AG08396 (cell line): Measurements from ENCODE around the gene RAN.
A peak's percentile ranks its signal among the peaks of the same experiment; 100 is the strongest.
"Not testable (repeated sequence)": the region's sequence is repeated elsewhere in the genome, so short reads cannot be mapped to it uniquely, and the experiment has no call there.

Source experiments
- DNase-seq: peaks from one replicate; pipeline ENCODE4 v3.0.0; 2012; ENCODE audit warnings: low spot score, mixed read lengths

RAN gene

DNA sequence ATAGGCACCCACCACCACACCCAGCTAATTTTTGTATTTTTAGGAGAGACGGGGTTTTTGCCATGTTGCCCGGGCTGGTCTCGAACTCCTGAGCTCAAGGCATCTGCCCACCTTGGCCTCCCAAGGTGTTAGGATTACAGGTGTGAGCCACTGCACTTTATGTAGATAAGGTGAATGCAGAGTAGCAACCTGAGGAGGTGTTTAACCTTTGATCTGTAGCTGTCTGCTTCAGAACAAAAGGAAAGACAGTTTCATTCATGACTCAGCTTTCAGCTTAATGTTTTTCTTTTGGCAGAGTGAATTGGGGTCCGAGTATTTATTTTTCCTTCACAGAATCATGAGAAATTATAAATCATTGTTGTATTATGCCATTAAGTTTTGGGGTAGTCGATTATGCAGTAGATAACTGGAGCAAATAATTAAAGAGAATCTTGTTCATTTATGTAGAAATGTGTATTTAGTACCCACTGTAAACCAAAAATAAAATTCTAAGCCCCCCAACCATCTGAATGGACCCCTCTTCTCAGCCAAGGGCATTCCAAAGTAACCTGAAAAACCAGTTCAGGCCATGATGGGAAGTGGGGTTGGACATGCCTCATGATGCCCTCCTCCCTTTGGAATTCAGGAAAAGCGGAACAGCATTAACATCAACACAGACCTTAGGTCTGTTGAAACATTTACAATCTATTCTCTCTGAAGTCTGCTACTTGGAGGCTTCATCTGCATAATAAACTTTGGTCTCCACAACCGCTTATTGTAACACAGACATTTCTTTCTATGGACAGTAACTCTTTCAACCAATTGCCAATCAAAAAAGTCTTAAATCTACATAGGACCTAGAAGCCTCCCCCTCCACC, 22.1 kb upstream of the RAN start:
- DNase-seq: no peak

DNA sequence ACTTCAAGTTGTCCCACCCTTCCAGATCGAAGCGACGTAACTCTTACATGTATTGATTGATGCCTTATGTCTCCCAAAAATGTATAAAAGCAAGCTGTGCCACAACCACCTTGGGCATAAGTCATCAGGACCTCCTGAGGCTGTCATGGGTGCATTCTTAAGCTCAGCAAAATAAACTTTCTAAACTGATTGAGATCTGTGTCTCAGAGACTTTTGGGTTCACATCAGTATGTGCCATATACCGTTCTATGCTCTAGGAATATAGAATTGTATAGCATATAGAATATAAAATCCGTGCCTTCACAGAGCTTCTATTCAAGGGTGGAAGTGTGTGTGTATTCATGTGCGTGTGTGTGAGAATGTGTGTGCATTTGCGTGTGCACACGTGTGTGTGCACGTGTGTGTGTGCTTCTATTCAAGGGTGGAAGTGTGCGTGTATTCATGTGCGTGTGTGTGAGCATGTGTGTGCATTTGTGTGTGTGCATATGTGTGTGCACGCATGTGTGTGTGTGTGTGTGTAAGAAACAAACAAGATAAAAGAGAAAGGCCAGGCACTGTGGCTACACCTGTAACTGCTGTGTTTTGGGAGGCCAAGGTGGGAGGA, 21.3 kb upstream of the RAN start:
- DNase-seq: no peak

DNA sequence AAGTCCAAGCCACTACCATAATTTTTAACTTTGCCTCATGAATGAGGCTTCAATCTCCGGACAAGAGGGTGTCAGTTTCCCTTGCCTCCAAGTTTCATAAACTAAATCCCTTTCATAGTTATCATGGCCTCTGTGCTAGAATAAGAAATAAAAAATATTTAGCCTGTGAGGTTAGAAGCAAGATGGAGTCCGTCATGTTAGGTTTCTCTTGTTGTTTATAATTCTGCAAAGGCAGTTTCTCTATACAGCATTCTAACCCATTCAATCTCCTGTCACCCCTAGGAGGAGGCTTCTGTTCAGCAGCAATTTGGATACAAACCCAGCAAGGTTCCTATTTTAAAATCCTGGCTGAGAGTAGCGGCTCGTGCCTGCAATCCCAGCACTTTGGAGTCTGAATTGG, 15.8 kb upstream of the RAN start:
- no peak for DNase-seq

DNA sequence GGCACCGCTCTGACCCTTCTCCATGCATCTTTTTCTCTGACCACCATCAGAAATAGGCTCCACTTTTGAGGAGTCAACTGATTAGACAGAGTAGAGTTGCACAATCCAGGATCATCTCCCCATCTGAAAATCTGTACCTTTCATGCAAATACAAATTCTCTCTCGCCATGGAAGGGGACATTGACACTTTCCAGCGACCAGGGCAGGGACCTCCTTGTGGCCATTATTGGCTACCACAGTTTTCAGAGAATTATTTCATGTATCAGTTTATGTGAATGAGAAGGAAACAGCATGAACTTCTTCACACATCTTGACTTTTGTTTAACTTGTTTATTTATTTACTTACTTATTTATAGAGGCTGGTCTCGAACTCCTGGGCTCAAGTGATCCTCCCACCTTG, 13.8 kb upstream of the RAN start:
- no peak for DNase-seq

DNA sequence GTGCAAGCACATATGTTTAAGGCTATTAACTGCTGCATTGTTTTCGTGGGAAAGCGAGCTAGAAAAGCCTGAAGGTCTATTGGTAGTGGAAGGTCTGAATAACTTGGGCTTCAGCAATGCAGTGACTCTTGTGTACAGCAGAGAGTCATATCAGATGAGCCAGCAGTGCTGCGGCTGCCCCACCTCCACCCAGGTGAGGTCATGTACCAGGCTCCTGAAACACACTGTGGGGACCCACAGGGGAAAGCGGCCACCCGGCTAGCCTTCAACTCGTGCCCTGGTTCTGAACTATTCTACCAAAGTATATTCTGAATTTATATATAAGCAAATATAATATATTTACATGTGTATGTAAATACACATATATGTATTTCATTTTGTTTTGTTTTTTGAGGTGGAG, 12.7 kb upstream of the RAN start:
- no peak for DNase-seq

DNA sequence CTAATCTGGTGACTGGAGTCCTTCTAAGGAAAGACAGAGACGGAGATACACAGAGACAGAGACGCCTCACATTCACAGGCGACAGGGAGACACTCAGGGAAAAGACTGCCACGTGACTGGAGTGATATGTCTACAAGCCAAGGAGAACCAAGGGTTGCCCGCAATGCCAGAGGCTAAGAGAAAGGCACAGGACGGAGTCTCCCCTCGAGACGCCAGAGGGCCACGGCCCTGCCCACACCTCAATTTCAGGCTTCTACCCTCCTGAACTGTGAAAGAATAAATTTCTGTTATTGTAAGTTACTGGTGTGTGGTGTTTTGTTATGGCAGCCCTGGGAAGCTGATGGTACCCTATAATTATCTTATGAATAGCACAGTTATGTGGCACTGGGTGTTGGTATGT, 11.6 kb upstream of the RAN start:
- DNase-seq: no peak

DNA sequence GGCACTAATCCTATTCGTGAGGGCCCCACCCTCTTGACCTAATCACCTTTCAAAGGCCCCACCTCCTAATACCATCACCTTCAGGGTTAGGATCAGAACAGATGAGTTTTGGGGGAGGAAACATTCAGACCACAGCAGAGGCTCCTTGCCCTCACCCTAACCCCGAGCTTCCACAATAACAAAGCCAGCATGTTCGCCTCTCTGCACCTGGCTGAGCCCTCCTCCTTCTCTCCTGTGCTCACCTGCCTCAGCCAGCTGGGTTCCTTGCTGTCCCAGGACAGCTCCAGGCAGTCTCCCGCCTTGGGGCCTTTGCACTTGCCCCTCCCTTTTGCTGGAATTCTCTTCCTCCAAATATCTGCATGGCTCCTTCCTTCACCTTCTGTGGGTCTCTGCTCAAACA, 9.7 kb upstream of the RAN start:
- no peak for DNase-seq

DNA sequence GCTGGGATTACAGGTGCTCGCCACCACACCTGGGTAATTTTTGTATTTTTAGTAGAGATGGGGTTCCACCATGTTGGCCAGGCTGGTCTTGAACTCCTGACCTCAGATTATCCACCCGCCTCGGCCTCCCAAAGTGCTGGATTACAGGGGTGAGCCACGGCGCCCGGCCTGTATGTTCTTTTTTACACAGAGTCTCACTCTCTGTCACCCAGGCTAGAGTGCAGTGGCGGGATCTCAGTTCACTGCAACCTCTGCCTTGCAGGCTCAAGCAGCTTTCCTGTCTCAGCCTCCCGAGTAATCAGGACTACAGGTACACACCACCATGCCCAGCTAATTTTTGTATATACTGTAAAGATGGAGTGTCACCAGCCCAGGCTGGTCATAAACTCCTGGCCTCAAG, 9.1 kb upstream of the RAN start:
- not testable (repeated sequence) for DNase-seq

DNA sequence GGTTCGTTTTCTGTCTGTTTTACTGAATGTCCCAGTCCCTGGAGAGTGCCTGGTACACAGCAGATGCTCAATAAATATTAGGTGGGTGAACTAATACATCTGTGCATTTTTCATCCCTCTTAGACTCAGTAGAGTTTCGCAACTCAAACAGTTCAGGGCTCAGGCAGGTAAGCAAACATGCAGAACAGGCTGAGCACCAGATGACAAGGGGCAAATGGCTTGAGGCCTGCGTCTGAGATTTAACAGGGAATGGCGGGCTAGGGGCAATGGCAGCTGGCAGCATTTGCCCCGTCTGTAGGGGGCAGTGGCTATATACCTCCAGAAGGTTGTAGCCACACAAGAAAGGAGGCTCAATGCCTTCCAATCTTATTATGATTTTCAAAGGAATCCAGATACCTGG, 8.6 kb upstream of the RAN start:
- DNase-seq: no peak

DNA sequence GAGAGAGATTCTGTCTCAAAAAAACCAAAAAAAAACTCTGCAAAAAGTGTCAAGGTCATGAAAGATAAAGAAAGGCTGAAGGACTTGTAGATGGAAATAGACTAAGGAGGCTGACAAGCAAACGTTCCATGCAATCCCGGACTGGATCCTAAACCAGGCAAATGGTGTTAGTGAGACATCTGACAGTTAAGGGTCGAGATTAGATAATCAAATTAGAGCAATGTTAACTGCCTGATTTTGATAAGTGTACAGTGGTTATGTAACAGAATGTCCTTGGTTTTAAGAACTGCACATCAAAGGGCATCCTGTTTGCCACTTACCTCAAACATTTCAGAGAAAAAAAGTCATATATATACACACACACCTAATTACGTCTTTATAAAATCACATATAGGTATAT, 3.5 kb upstream of the RAN start:
- no peak for DNase-seq

DNA sequence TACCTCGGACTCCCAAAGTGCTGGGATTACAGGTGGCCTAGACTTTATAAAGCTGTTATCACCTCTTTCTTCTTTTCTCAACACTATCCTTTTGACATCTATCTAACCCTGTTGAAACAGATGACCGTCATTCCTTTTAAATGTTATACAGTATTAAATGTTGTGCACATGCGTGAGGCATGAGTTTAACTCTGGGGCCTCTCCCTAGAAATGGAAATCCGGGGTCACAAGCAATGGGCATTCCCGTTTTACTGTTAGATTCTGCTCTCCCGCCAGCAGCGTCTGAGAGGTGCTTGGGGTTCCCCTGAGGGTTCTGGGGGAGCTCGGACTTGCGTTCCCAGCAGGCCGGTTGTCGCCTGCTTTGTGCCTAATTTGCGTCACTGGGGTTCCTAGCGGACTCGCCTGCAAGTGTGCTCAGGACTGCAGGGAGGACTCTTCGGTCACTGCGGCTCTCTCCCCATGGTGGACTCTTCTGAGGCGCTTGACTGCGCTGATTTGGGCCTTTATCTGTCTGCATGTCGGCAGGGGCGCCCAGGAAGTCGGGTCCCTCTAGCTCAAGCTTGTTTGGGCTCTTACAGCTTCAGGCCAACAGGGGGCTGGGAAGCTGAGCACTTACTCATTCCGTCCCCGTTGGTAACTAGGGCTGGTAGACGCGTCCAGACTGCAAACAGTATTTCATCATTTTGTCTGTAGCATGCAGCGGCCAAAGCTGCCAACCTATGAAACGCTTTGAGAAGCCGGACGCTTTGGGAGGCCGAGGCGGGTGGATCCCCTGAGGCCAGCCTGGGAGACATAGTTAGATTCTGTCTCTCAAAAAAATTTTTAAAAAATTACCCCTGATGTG, 1.2 kb upstream of the RAN start:
- DNase-seq: peak; percentile 85

DNA sequence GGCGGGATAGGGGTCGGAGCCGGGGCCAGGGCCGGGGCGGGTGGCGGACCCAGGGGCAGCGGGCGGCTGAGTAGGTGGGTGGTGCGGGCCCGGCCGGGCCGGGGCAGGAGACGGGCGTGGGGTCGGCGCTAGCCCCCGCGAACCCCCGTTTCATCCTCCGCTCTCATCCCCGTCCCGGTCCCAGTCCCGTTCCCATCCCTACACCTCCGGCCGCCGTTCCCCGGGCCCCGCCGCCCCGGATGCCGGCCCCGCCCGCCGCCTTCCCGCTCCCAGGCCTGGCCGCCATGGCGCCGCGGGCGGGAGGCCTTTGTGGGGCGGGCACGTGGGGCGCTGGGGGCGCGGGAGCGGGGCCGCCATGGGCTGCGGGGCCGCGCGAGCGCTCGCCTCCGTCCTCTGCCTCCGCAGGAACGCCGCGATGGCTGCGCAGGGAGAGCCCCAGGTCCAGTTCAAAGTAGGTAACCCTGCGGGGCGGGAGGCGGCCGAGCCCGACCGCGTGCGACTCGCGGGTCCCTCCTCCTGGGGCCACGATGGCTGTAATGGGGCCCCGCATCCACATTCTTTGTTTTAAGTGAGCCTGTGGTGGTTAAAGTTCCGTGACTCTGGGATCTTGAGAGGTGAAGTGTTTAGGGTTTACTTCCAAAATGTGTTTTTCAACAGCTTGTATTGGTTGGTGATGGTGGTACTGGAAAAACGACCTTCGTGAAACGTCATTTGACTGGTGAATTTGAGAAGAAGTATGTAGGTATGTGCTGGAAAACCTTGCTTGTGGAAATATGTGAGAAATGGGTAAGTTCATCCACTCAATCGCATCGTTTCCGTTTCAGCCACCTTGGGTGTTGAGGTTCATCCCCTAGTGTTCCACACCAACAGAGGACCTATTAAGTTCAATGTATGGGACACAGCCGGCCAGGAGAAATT, 572 bp downstream of the RAN start:
- peak; percentile 72 for DNase-seq

DNA sequence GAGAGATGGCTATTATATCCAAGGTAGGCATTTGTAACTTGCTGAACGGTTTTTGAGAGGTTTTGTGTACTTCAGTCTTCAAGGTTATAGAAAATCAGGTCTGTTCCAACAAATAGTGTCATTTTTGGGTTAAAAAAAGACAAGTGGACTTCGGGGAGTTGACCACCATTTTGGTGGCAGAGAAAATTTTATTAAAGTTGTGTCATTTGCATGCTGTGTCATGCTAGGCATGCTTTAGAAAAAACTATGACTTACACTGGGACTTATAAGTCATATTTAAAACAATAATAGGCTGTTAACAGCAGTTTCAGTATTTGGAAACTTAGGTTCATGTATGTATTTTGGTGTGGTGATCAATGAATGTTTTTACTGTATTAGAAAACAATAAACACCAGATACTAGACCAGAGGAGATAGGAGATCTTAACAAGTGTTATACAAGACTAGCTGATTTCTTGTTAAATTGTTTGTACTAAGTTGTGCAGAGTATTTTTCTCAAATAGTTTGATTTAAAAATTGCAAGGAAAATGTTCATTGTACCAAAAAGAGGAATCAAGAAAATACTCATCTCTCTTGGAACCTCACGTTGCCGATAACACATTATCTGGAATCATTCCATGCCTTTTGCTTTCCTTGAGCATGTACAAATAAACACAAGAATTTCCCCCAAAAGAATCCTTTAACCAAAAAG, 1.4 kb downstream of the RAN start:
- no peak for DNase-seq

DNA sequence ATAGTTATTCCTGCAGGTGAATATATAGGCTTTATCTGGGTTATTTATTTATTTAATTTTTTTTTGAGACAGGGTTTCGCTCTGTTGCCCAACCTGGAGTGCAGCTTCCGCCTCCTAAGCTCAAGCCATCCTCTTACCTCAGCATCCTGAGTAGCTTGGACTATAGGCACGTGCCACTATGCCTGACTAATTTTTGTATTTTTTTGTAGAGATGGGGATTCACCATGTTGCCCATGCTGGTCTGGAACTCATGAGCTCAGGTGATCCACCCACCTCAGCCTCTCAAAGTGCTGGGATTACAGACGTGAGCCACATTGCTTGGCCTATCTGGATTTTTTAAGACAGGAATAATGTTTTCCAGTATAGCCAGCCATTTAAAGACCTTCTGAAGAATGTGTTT, 2.0 kb downstream of the RAN start:
- DNase-seq: no peak

DNA sequence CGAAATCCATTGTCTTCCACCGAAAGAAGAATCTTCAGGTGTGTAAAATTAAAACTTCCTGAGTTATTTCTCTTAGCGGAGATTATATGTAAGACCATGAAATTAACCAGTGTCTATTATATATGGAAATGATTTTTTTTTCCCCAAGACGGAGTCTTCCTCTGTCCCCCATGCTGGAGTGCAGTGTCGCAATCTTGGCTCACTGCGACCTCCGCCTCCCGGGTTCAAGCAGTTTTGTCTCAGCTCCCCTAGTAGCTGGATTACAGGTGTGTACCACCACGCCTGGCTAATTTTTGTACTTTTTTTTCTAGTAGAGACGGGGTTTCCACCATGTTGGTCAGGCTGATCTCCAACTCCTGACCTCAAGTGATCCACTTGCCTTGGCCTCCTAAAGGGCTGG, 2.8 kb downstream of the RAN start:
- no peak for DNase-seq

DNA sequence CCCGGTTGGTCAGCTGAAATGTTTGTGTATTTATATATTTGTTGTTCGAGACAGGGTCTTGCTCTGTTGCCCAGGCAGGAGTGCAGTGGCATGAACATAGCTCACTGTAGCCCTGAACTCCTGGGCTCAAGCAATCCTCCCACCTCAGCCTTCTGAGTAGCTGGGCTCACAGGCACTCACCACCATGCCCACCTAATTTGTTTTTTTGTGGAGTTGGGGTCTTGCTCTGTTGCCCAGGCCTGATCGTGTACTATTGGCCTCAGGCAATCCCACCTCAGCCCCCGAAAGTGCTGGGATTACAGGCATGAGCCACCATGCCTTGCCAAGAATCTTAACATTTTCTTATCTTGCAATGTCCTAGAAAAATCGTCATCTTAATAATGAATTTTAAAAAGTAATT, 3.3 kb downstream of the RAN start:
- no peak for DNase-seq

DNA sequence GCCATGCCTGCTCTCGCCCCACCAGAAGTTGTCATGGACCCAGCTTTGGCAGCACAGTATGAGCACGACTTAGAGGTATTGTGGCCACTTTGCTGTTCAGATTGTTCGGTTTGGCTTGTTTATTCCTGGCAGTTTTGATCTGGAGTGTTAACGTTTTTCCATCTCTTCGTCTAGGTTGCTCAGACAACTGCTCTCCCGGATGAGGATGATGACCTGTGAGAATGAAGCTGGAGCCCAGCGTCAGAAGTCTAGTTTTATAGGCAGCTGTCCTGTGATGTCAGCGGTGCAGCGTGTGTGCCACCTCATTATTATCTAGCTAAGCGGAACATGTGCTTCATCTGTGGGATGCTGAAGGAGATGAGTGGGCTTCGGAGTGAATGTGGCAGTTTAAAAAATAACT, 3.8 kb downstream of the RAN start:
- DNase-seq: not testable (repeated sequence)

DNA sequence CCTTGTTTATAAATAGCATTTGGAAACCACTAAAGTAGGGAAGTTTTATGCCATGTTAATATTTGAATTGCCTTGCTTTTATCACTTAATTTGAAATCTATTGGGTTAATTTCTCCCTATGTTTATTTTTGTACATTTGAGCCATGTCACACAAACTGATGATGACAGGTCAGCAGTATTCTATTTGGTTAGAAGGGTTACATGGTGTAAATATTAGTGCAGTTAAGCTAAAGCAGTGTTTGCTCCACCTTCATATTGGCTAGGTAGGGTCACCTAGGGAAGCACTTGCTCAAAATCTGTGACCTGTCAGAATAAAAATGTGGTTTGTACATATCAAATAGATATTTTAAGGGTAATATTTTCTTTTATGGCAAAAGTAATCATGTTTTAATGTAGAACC, 4.4 kb downstream of the RAN start:
- DNase-seq: no peak

DNA sequence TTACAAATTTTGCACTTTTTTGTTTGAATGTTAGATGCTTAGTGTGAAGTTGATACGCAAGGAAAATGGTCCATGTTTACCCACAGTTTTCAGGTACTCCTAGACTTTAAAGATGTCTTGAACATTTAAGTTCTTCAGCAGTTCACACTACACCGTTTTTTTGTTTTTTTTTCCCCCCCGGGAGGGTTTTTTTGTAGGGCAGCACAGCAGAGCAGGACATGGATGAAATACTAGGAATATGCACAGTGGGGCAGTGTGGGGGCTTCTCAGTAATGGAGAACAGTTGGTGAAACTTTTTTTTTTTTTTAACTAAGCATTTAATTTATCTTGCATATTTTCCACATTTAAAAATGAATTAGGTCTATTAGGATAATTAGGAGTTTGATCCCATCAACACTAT, 4.9 kb downstream of the RAN start:
- no peak for DNase-seq

DNA sequence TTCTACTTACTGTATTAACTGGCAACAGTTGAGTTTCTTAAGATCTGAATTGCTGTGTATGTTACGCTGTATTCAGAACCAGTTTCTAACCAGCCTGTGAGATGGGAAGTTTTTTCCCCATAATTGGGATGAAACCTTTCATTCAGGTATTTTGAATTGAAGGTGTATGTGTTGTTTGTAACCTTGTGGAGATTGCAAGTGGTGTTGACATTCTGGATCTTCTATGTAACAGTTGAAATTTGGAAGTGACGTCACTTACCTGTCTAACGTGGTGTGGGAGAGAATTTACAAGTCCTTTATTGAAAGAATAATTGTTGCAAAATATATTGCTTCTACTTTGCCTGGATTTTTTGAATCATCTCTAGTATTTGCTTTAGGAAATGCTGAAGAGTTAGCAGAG, 5.5 kb downstream of the RAN start:
- no peak for DNase-seq
